AG08396 (cell line): ENCODE results near the gene KIF2B.
"Not testable (repeated sequence)": the region's sequence is repeated elsewhere in the genome, so short reads cannot be mapped to it uniquely, and the experiment has no call there.

Source experiments
- DNase-seq: peaks from one replicate; pipeline ENCODE4 v3.0.0; 2012; ENCODE audit warnings: low spot score, mixed read lengths

Gene KIF2B

GRCh38 chr17:53822764-53823163, at the start of gene KIF2B:
Gene KIF2B (plus strand): TSS chr17:53822927. CDS start chr17:53823034, 107 bp downstream.
- DNase-seq, result no peak

- no peak for DNase-seq
These were observed 42.4 kb upstream of the KIF2B start for GRCh38 chr17:53780320-53780719.

GRCh38 chr17:53791551-53791950, 31.2 kb upstream of the KIF2B start:
- no peak for DNase-seq

- DNase-seq, result no peak
These were observed 30.3 kb upstream of the KIF2B start for GRCh38 chr17:53792451-53792850.

GRCh38 chr17:53792997-53793396, 29.7 kb upstream of the KIF2B start:
- DNase-seq, result no peak

GRCh38 chr17:53794875-53795274, 27.9 kb upstream of the KIF2B start:
- no peak for DNase-seq

- DNase-seq, result no peak
These were observed 26.1 kb upstream of the KIF2B start for GRCh38 chr17:53796642-53797041.

- DNase-seq, result no peak
These were observed 25.2 kb upstream of the KIF2B start for GRCh38 chr17:53797501-53797900.

GRCh38 chr17:53804437-53804836, 18.3 kb upstream of the KIF2B start:
- no peak for DNase-seq

- DNase-seq, result no peak
These were observed 16.3 kb upstream of the KIF2B start for GRCh38 chr17:53806473-53806872.

- no peak for DNase-seq
These were observed 15.4 kb upstream of the KIF2B start for GRCh38 chr17:53807286-53807685.

- no peak for DNase-seq
These were observed 4.5 kb upstream of the KIF2B start for GRCh38 chr17:53818271-53818670.

- DNase-seq, result no peak
These were observed 3.8 kb upstream of the KIF2B start for GRCh38 chr17:53818929-53819328.

GRCh38 chr17:53819956-53820355, 2.8 kb upstream of the KIF2B start:
- no peak for DNase-seq

GRCh38 chr17:53823341-53824050, 769 bp downstream of the KIF2B start:
- DNase-seq, result no peak

- not testable (repeated sequence) for DNase-seq
These were observed 12.0 kb downstream of the KIF2B start for GRCh38 chr17:53834771-53835170.

GRCh38 chr17:53837131-53837530, 14.4 kb downstream of the KIF2B start:
- DNase-seq, result no peak

GRCh38 chr17:53844491-53845107, 21.9 kb downstream of the KIF2B start:
- DNase-seq, result no peak

- not testable (repeated sequence) for DNase-seq
These were observed 48.4 kb downstream of the KIF2B start for GRCh38 chr17:53871128-53871527.
